Activated CD4-positive, CD25-positive, alpha-beta regulatory T cell treated with anti-CD3 and anti-CD28 coated beads, Interleukin-2, amount 50 U/mL, for 72 hours (primary cell): ENCODE measurements around the gene PRXL2A.

Source experiments
- DNase-seq: peaks from one replicate; pipeline ENCODE4 v3.0.0; 2021

Gene PRXL2A

DNA sequence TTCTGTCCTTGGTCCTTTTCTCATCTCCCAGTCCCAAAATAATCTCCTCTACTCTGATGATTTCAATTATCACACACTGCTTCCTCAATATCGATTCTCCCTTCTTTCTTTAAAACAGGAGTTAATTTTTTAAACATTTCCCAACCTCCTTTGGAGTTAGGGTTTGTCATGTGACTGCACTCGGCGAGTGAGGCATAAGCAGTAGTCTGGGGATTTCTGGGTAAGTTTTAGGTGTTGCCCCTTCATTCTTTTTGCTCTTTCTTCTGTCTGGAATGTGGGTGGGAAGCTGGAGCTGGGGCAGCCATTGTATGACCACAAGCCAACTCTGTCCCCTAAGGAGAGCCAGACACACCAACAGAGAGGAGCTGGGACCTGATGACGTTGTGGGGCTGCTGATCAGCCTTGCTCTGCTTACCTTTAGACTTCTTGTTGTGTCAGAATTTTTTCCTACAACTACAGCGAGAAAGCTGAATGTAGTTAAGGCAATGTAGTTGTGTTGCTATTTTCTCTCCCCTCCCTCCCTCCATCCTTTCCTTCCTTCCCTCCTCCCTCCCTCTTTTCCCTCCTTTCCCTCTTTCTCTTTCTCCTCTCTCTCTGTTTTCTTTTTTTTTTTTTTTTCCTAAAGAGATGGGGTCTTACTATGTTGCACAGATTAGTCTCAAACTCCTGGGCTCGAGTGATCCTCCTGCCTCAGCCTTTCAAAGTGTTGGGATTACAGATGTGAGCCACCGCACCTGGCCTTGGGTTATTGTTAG is 39.3 kb downstream of the PRXL2A start:
- DNase-seq = no peak

DNA sequence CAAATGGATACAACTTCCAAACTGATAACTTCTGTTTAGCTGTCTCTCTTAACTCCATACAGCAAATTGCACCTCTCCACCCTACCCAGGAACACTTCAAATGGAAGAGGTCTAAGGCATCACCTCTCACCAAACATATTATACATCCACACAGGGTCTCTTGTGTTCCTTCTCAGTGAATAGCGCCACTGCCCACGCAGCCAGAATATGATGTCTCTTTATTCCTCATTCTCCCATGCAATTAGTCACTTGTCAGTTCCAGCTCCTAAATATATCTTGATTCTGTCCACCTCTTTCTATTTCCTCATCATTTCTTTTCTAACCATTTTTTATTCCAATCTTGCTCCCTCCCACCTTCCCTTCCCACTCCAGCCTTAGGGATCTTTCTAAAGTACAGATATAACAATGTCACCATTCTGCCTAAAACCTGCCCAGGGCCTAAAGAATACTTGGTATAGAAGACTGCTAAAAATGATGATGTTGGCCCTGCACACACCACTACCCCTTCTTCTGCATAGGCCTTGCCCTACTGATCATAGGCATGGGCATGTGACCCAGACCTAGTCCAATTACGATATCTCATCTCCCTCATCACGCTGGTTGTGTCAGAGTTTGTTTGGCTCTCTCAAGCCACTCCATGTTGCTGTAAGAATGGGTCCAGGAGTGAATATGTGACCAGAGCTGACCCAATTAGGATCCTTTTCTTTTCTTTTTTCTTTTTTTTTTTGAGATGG is 40.0 kb downstream of the PRXL2A start:
- no peak for DNase-seq

- no peak for DNase-seq
Observed at GRCh38 chr10:80449520-80449919, 41.2 kb downstream of the PRXL2A start.

- DNase-seq = no peak
Observed at GRCh38 chr10:80451132-80451531, 42.8 kb downstream of the PRXL2A start.

GRCh38 chr10:80452069-80452468 is 43.7 kb downstream of the PRXL2A start:
- DNase-seq = no peak

GRCh38 chr10:80452640-80453039 is 44.3 kb downstream of the PRXL2A start:
- DNase-seq = no peak

- no peak for DNase-seq
Observed at GRCh38 chr10:80453056-80453841, 44.9 kb downstream of the PRXL2A start.

DNA sequence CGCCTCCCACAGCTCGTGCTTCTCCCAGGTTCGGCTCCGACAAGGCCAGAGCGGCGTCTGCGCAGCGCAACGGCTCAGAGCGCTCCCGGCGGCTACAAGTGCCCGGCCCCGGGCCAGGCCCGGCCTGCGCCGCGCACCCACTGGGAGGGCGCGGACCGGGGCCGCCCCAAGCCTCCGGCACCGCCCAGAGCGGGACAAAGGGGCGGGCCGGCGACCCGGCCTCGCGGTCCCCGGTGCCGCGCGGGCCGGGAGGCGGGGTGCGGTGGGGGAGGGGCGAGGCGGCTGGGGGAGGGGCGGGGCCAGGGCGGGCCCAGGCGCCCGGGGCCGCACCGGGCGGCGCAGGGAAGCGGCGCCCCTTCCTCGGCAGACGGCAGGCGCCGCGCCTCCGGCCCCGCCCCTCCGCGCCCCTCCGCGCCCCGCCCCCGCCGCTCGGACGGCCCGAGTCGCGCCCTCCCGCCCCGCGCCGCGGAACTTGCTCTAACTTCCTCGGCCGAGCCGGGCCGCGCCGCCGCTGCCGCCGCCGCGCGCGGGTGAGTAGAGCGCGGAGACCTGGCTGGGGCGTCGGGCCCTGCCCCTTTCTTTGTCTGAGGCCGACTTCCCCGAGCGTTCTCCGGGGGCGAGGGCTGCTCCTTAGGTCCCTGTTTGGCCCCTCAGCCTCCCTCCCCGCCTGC is 45.6 kb downstream of the PRXL2A start, which contains the start of gene TSPAN14:
Gene TSPAN14, plus strand, starts transcription at position 469 of the 671 bp plus-strand sequence. CDS start 34,924 bp downstream, outside the sequence.
- DNase-seq = peak; percentile 78

- peak; percentile 69 for DNase-seq
Observed at GRCh38 chr10:80454513-80455460, 46.4 kb downstream of the PRXL2A start.

DNA sequence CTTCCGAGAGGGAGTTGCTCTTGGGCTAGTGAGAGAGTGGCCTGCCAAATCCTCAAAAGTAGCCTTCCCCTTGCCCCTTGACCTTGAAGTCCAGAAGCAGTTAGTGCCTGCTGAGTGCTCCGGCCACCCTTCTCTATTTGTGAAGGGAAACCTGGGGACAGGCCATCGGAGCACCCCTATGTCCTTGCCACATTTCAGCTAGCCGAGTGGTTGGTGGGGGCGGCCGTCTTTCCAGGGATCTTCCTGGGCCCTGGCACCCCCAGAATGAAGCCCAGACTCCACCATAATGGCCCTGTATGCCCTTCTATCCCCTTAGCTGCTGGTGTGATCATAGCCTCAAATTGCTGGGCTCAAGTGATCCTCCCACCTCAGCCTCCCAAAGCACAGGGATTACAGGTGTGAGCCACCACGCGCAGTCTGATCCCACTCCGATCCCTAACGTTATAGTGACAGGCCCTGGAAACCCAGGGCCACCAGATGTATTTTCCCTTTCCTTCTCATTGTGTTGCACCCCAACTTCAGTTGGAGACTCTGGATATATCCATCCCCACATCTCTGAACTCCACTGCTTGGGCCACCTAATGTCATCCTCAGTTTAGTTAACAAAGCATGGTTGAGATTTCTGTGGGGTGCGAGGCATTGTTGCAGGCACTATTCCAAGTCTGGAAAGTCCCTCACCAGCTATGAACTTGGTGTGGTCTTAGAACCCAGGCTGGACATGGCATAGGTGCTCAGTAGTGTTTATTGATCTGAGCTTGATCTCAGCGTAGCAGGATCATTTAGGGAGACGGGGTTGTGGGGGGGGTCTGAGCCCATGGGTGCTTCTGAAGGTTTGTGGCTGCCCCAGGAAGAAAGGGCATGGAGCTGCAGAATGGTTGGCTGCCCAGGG is 47.4 kb downstream of the PRXL2A start:
- no peak for DNase-seq

DNA sequence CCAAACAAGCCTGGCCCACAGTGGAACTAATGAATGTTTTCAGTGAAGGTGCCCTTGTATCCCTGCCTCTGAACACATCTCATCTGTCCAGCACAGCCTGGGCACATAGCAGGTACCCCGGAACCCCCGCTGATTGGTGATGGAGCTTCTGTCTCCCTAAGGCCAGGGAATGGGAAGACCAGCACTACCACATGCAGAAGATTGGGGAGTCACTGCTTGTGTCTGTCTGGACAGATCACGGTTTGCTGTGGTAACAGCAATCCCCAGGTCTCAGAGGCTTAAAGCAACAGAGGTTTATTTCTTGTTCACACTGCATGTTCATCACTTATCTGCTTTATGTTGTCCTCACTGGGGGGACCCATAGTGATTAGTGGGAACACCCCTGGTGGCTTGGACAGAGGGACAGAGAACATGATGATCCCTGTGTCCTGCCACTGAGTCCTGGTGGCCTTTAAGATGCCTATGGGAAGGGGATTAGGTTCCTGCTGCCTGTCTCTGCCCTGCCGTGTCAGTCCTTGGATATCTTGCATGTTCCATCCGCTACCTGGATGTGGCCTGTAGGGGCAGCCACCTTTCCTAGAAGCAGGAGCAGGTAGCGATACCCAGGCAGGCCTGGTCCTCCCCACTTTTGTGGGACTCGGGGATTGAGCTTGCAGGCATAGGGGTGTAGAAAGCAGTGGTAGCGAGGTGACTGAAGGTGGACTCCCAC is 49.4 kb downstream of the PRXL2A start:
- no peak for DNase-seq

- DNase-seq = no peak
Observed at GRCh38 chr10:80458263-80458625, 49.9 kb downstream of the PRXL2A start.

- DNase-seq = no peak
Observed at GRCh38 chr10:80458638-80459037, 50.3 kb downstream of the PRXL2A start.

- no peak for DNase-seq
Observed at GRCh38 chr10:80459047-80459865, 50.9 kb downstream of the PRXL2A start.

DNA sequence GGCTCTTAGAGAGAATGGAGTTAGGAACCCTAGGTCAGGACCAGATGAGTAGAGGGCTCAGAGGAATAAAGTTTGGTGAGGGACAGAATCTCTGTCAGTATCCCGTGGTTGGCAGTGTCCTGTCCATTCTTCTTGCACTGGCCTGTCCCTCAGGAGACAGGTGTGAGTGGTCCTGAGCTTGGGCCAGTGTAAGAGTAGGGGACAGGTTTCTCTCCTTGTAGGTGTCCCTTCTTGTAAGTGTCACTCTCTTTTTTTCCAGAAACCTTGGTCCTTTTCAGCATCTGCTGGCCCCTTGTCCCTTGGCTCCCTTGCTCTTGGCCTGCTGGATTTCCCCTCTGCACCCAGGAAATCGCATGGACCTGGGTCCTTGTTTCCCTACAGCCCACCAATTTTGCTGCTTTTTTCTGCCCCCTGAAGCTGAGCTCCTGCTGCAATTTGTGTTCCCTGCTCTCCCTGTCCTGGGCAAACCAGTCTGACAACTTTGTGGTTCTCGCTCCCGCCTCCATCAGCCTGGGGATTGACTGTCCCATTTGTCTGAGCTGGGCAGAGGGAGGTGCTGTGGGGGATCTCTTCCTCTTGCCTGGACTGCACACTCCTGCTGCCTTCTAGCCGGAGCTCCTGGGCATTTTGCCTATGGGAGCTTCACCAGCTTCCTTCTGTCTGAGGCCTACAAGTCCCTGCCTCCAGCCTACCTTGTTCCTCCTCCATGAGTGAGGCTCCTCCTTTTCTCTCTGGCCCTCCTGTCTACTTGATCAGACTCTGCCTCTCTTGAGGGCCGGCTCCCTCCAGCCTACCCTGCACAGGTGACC is 52.3 kb downstream of the PRXL2A start:
- no peak for DNase-seq

DNA sequence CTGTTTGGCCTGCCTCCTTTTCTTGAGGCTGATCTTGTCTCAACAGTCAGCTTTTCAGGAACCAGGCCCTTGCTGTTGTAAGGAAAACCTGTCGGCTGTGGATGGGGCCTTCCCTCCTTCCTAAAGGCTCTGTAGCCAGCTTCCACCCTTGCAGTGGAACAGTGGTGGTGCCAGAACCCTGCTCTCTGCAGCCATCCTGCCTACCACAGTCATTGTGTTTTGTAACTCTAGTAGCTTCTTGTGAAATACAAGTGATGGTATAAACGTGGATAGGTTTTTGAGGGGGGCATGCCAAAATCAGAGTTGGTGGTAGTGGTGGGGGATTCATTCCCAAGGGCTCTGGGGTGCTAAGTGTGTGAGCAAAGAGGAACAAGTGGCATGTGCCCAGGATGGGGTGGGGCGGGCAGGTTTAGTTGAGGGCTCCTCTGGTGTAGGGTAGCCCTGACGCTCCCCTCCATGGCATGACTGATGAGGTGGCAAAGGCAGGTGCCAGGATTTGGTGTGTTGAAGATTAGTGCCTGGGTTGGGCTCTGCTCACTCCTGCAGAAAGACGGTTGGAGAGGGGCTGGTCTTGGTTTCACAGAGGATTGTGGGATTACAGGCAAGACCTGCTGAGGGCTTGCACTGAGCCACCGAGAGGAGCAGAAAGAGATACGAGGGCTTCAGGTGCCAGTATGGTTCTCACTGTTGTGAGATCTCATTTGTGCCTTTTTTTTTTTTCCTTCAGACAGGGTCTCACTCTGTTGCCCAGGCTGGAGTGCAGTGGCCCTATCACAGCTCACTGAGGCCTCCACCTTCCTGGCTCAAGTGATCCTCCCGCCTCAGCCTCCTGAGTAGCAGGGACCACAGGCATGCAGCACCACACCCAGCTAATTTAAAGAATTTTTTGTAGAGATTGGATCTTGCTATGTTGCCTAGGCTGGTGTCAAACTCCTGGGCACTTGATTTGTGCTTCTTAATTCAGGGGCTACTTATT is 53.1 kb downstream of the PRXL2A start:
- no peak for DNase-seq
